Measurements from ENCODE around the gene KLHL5. TPM values are rescaled to one million over a fixed set of nuclear protein-coding genes. Genes with fewer than 3 reads are reported as not detected.

The KLHL5 gene
- total and polyA plus RNA-seq, 12 donors = 11.3 to 63.8 (median 32.8) TPM

DNA sequence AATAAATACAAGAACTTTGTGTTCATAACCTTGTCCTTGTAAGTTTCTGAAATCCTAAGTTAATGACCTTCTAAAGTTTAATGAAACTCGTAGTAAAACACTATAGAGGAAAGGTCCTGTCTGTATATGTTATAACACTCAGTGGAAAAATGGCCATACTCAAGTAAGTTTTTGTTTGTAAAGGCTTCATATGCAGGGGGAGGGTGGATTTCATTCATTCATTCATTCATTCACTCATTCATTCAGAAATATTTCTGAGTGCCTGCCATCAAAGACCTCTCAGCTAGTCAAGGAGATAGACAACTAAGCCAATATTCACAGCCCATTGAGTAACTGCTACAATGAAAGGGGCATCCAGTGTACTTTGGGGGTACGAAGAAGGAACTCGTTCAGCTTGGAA is 22.9 kb upstream of the KLHL5 start:
- no peaks in the 10 kb centered on the region for H3K27me3 ChIP-seq
- 81 to 86% (median 85%) methylated on average over 3 of the region's 3 CpGs for WGBS, 4 donors
- H3K9me3 ChIP-seq (replicated peaks in 1 of 3) = no peaks in the 10 kb centered on the region
- no peak for DNase-seq
- intact Hi-C loops (cut with DNase I) = no loop called here
- no peak for TF ChIP-seq POLR2A (IDR thresholded peaks at IDR 0.05)
- TF ChIP-seq, protein P1, sequence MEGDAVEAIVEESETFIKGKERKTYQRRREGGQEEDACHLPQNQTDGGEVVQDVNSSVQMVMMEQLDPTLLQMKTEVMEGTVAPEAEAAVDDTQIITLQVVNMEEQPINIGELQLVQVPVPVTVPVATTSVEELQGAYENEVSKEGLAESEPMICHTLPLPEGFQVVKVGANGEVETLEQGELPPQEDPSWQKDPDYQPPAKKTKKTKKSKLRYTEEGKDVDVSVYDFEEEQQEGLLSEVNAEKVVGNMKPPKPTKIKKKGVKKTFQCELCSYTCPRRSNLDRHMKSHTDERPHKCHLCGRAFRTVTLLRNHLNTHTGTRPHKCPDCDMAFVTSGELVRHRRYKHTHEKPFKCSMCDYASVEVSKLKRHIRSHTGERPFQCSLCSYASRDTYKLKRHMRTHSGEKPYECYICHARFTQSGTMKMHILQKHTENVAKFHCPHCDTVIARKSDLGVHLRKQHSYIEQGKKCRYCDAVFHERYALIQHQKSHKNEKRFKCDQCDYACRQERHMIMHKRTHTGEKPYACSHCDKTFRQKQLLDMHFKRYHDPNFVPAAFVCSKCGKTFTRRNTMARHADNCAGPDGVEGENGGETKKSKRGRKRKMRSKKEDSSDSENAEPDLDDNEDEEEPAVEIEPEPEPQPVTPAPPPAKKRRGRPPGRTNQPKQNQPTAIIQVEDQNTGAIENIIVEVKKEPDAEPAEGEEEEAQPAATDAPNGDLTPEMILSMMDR (IDR thresholded peaks at IDR 0.05) = no peak
- H3K27ac ChIP-seq = no peak overlapping the region
- H3K36me3 ChIP-seq (replicated peaks in 1 of 2) = no peaks in the 10 kb centered on the region
- H3K4me1 ChIP-seq (replicated peaks in 1 of 2) = peaks cover 8 to 25% of the 10 kb centered on the region in 2 donors
- H3K4me3 ChIP-seq = no peak overlapping the region

DNA sequence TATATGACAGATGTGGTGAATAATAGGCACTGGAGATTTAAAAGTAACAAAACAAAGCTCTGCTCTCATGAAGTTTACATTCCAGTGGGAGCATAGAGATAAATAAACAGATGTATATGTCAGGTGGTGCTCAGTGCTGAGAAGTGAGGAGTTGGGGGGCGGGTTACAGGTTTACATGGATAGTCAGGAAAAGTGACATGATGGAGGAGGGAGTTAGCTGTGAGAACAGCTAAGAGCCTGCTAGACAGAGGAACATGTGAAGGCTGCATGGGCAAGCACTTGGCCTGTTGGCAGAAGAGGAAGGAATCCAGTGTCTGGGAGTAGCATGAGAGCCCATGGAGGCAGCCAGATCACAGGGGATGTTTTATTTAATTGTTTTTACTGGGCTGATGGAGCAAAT is 19.7 kb upstream of the KLHL5 start:
- 84 to 97% (median 93%) methylated on average over 1 of the region's 1 CpG for WGBS, 4 donors
- Histone ChIP-seq H3K4me3 (no peak overlapping the region), H3K9me3 (replicated peaks in 1 of 3) (no peaks in the 10 kb centered on the region), H3K27ac (peak overlapping the region in 2 of 5 donors; percentile 32 to 93), H3K27me3 (no peaks in the 10 kb centered on the region), H3K4me1 (replicated peaks in 1 of 2) (peaks cover 17 to 42% of the 10 kb centered on the region in 2 donors), H3K36me3 (replicated peaks in 1 of 2) (no peaks in the 10 kb centered on the region)
- TF ChIP-seq, protein P1 (IDR thresholded peaks at IDR 0.05) = no peak
- TF ChIP-seq POLR2A (IDR thresholded peaks at IDR 0.05) = no peak
- peak in 1 of 7 donors; percentile 21 for DNase-seq
- intact Hi-C loops (cut with DNase I) = loop anchor here in 1 of 2 donors (10.0 kb wide), 1 partner anchor 128 kb away; no protein-coding TSS in a partner anchor

DNA sequence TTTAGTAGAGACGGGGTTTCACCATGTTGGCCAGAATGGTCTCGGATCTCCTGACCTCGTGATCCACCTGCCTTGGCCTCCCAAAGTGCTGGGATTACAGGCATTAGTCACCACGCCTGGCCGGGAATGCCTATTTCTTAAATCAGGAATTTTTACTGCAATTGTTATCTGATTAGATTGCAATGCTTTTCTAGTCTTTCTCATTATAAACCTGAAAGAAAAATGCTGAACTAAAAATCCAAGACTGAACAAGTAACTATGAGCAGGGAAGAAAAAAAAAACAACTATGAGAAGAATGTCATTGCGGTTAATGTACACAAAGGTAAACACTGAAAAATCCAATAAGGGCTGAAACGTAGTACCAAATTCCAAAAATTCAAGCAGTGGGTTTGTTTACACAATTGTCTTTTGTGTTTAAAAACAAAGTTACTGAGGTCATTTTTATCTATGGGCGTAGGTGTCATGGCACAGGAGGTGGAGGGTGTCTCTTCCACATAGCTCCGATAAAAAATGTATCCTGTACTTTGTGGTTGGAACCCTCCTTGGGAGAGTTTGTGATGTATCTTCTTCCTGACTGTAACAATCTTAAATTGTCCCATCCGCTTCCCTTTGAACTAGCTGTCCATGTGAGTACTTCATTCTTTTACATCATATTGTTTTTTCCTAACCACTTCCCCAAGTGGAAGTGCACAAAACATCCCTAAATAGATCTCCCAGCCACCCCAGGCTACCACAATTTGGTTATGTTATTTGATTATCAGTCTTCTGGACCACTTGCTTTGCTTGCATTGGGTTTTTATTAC is 18.8 kb upstream of the KLHL5 start:
- TF ChIP-seq, protein P1 (IDR thresholded peaks at IDR 0.05) = no peak
- no peak for TF ChIP-seq POLR2A (IDR thresholded peaks at IDR 0.05)
- DNase-seq = peak in 4 of 7 donors; percentile 27 to 49 (median 41)
- intact Hi-C loops (cut with DNase I) = loop anchor here in 1 of 2 donors (10.0 kb wide), 1 partner anchor 128 kb away; no protein-coding TSS in a partner anchor
- H3K27me3 ChIP-seq = no peaks in the 10 kb centered on the region
- H3K9me3 ChIP-seq (replicated peaks in 1 of 3) = no peaks in the 10 kb centered on the region
- H3K4me1 ChIP-seq (replicated peaks in 1 of 2) = peaks cover 21 to 42% of the 10 kb centered on the region in 2 donors
- H3K27ac ChIP-seq = peak overlapping the region; percentile 9 to 99 (median 93)
- peak overlapping the region in 1 of 4 donors; percentile 97 for H3K4me3 ChIP-seq
- H3K36me3 ChIP-seq (replicated peaks in 1 of 2) = no peaks in the 10 kb centered on the region
- 36 to 49% (median 39%) methylated on average over 10 of the region's 10 CpGs for WGBS, 4 donors

DNA sequence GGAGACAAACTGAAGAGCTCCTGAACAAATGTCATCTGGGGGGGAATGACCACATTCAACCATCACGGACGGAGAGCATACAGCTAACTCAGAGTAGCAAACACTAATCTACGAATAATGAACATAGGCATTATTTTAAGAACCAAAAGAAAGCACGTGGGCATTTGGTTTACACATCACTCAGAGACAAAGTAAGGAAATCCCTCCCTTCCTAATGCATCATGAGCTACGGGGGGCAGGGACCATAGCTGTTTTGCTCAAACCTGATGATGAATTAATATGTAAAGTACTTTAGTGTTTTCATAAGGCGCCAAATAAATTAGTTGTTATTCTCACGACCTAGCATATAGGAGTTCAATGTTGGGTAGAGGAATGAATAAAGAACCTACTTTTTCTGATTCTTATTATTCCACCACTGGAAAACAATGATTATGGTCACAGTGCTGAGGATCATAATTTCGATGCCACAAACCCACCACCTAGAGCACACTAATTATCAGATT is 18.1 kb upstream of the KLHL5 start:
- intact Hi-C loops (cut with DNase I) = loop anchor here in 1 of 2 donors (10.0 kb wide), 1 partner anchor 129 kb away; no protein-coding TSS in a partner anchor
- Histone ChIP-seq H3K4me3 (peak overlapping the region in 2 of 4 donors; percentile 51 to 97), H3K27me3 (no peaks in the 10 kb centered on the region), H3K4me1 (replicated peaks in 1 of 2) (peaks cover 16 to 43% of the 10 kb centered on the region in 2 donors), H3K27ac (peak overlapping the region; percentile 9 to 99 (median 93)), H3K9me3 (replicated peaks in 1 of 3) (no peaks in the 10 kb centered on the region), H3K36me3 (replicated peaks in 1 of 2) (no peaks in the 10 kb centered on the region)
- 17 to 24% (median 22%) methylated on average over 8 of the region's 8 CpGs for WGBS, 4 donors
- DNase-seq = peak in 1 of 7 donors; percentile 16
- TF ChIP-seq, protein P1 (IDR thresholded peaks at IDR 0.05) = no peak
- no peak for TF ChIP-seq POLR2A (IDR thresholded peaks at IDR 0.05)
